CD14-positive monocyte (primary cell): Measurements from ENCODE around the gene OPN4. TPM values are rescaled to one million over a fixed set of nuclear protein-coding genes. Genes with fewer than 3 reads are reported as not detected.

Experiments used
- DNase-seq, 3 donors: peaks; one replicate each; pipeline ENCODE4 v3.0.0-alpha.2; 2011 to 2022
- H2AFZ ChIP-seq: 2 replicates; pipeline ENCODE4 v1.6.0; 2012; ENCODE audit warnings: mild to moderate bottlenecking, low read depth, low read length, inconsistent platforms; ENCODE audit not compliant: insufficient read depth, poor library complexity, severe bottlenecking
- H3K27ac ChIP-seq, 2 donors: 1 replicate in 1 of 2; 2 replicates in 1 of 2; pipeline ENCODE4 v1.5.1; 2012 to 2013; ENCODE audit warnings: low read length in 2 of 2, control low read depth in 1 of 2, inconsistent platforms in 1 of 2, low read depth in 1 of 2, mild to moderate bottlenecking in 1 of 2
- H3K27me3 ChIP-seq, 2 donors: one replicate each; pipeline versions ENCODE4 v1.6.0 to v1.6.1; 2011 to 2013; ENCODE audit warnings: low read length in 2 of 2; ENCODE audit not compliant: control insufficient read depth in 2 of 2, insufficient read depth in 2 of 2
- H3K36me3 ChIP-seq, 2 donors: replicated peaks in 1 of 2; 1 replicate in 1 of 2; 2 replicates in 1 of 2; pipeline versions ENCODE4 v1.5.1 to v1.6.1; 2012 to 2013; ENCODE audit warnings: low read length in 2 of 2, control low read depth in 1 of 2, inconsistent platforms in 1 of 2, mild to moderate bottlenecking in 1 of 2; ENCODE audit not compliant: insufficient read depth in 2 of 2, control insufficient read depth in 1 of 2
- H3K4me1 ChIP-seq, 2 donors: 1 replicate in 1 of 2; 2 replicates in 1 of 2; pipeline versions ENCODE4 v1.5.1 to v1.6.1; 2012 to 2013; ENCODE audit warnings: low read length in 2 of 2, control low read depth in 1 of 2, inconsistent platforms in 1 of 2, mild to moderate bottlenecking in 1 of 2, moderate library complexity in 1 of 2; ENCODE audit not compliant: insufficient read depth in 2 of 2, control insufficient read depth in 1 of 2
- H3K4me2 ChIP-seq: replicated peaks from 2 replicates; pipeline ENCODE3; 2012; ENCODE audit warnings: low read length, moderate library complexity, mild to moderate bottlenecking; ENCODE audit not compliant: poor library complexity, severe bottlenecking; ENCODE audit errors: extremely low read depth
- H3K4me3 ChIP-seq, 3 experiments: fragments of 200-600 bp in 1 of 3; sonication (generic) in 1 of 3; replicated peaks in 1 of 3; 1 replicate in 2 of 3; 2 replicates in 1 of 3; pipeline ENCODE4 v1.5.1; 2011 to 2013; ENCODE audit warnings: low read length in 3 of 3, mild to moderate bottlenecking in 3 of 3, control low read depth in 2 of 3, low read depth in 2 of 3, inconsistent platforms in 1 of 3, moderate library complexity in 1 of 3
- H3K79me2 ChIP-seq: 2 replicates; pipeline ENCODE4 v1.6.0; 2012; ENCODE audit warnings: mild to moderate bottlenecking, control low read depth, inconsistent platforms, low read length, moderate library complexity; ENCODE audit not compliant: insufficient read depth
- H3K9ac ChIP-seq: 2 replicates; pipeline ENCODE4 v1.6.0; 2017; ENCODE audit warnings: low read length, mild to moderate bottlenecking; ENCODE audit not compliant: insufficient read depth, poor library complexity, severe bottlenecking
- H3K9me3 ChIP-seq, 2 donors: replicated peaks in 1 of 2; 1 replicate in 1 of 2; 2 replicates in 1 of 2; pipeline versions ENCODE4 v1.5.1 to v1.6.1; 2012 to 2013; ENCODE audit warnings: low read length in 2 of 2, control low read depth in 1 of 2; ENCODE audit not compliant: control insufficient read depth in 1 of 2, insufficient read depth in 1 of 2
- H4K20me1 ChIP-seq: 2 replicates; pipeline ENCODE4 v1.6.0; 2012; ENCODE audit warnings: mild to moderate bottlenecking, low read length, control low read depth, moderate library complexity; ENCODE audit not compliant: insufficient read depth
- H3K27ac Mint-ChIP-seq, 7 donors: one replicate each; pipeline ENCODE4 v1.8.0; 2020; ENCODE audit warnings: mild to moderate bottlenecking in 7 of 7, mixed read lengths in 7 of 7, moderate library complexity in 6 of 7, inconsistent platforms in 2 of 7
- H3K27me3 Mint-ChIP-seq, 3 donors: one replicate each; pipeline ENCODE4 v1.8.0; 2021 to 2022; ENCODE audit warnings: low read depth in 3 of 3, mild to moderate bottlenecking in 3 of 3, mixed read lengths in 3 of 3, moderate library complexity in 3 of 3, inconsistent platforms in 1 of 3
- H3K36me3 Mint-ChIP-seq, 2 donors: one replicate each; pipeline ENCODE4 v1.8.0; 2020; ENCODE audit warnings: mixed read lengths in 2 of 2, inconsistent platforms in 1 of 2, mild to moderate bottlenecking in 1 of 2
- H3K4me1 Mint-ChIP-seq: one replicate; pipeline ENCODE4 v1.8.0; 2020; ENCODE audit warnings: mild to moderate bottlenecking, mixed read lengths
- H3K4me3 Mint-ChIP-seq, 2 donors: one replicate each; pipeline ENCODE4 v1.8.0; 2020; ENCODE audit warnings: mild to moderate bottlenecking in 2 of 2, mixed read lengths in 2 of 2, moderate library complexity in 1 of 2
- H3K9me3 Mint-ChIP-seq, 7 donors: one replicate each; pipeline ENCODE4 v1.8.0; 2020 to 2022; ENCODE audit warnings: mixed read lengths in 7 of 7, mild to moderate bottlenecking in 6 of 7, moderate library complexity in 6 of 7, inconsistent platforms in 2 of 7
- CTCF ChIP-seq: fragments of 200-600 bp; IDR thresholded peaks from one replicate; pipeline ENCODE4 v1.8.0; 2022; ENCODE audit warnings: antibody characterized with exemption, mild to moderate bottlenecking
- WGBS: methylation state at CpG from one replicate; pipeline ENCODE4 v1.1.5; 2013; ENCODE audit warnings: missing lambda C conversion rate; ENCODE audit not compliant: insufficient coverage; 5-methylcytosine and 5-hydroxymethylcytosine counted together
- intact Hi-C, 2 donors: fragments of 100-400 bp; cut with micrococcal nuclease; formaldehyde crosslinking; loops; one replicate each; pipeline versions ENCODE4 v1.15.0 to v1.15.1; 2023
- polyA plus RNA-seq, 3 donors: library from polyadenylated mRNA; depleted of rRNA in 1 of 3; unstranded in 2 of 3; stranded (reverse) in 1 of 3; fragments of 300-500 nt in 2 of 3; fragments of >200 nt in 1 of 3; fragmentation: Illumina TruSeq in 2 of 3; gene quantifications; 1 replicate in 2 of 3; 2 replicates in 1 of 3; pipeline ENCODE4 v1.2.3, GENCODE V29; 2012 to 2021

OPN4 gene
- polyA plus RNA-seq, 3 donors = not detected

DNA sequence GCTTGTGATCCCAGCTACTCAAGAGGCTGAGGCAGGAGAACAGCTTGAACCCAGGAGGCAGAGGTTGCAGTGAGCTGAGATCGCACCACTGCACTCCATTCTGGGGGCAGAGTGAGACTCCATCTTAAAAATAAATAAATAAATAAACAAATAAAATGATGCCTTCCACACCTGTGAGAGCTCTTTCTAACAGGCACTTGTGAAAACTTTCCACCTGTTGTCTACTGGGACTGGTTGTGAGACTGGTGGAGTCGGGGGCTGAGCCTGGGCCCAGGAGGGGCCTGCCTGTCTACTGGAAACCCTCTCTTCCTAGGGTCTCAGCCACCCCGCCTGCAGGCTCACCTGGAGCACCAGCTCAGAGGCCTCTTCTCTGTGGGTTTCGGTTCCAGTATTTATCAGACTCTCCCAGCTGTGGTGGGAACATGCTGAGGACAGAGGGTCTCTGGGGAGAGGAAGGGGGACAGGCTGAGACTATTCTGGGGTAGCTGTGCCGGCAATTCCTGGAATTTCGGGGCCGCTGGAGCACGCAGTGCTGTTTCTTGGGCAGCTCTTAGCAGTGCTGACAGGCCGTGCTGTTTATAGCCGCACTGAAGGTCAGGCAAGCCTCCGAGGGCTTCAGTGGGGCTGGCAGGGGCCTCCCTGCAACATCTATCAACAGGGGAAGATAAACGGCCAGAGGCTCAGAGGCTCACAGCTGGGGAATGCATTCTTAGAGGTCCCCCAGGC, 17.8 kb downstream of the OPN4 start:
- no peak overlapping the region for H3K27ac ChIP-seq
- intact Hi-C loops = no loop called here
- no peaks in the 10 kb centered on the region for H3K9me3 ChIP-seq
- H3K4me3 Mint-ChIP-seq = no peak overlapping the region
- no peak for DNase-seq
- 93% methylated on average over 10 of the region's 12 CpGs for WGBS
- no peak overlapping the region for H3K4me2 ChIP-seq
- H3K79me2 ChIP-seq = no peaks in the 10 kb centered on the region
- no peaks in the 10 kb centered on the region for H3K27me3 ChIP-seq
- no peaks in the 10 kb centered on the region for H3K4me1 ChIP-seq
- no peak for TF ChIP-seq CTCF
- no peaks in the 10 kb centered on the region for H3K36me3 Mint-ChIP-seq
- peaks cover 3 to 12% (median 3%) of the 10 kb centered on the region in 3 donors for H3K27me3 Mint-ChIP-seq
- no peak overlapping the region for H3K9ac ChIP-seq
- no peaks in the 10 kb centered on the region for H3K36me3 ChIP-seq
- no peaks in the 10 kb centered on the region for H3K9me3 Mint-ChIP-seq
- H3K4me3 ChIP-seq = no peak overlapping the region
- H3K27ac Mint-ChIP-seq = no peak overlapping the region
- H2AFZ ChIP-seq = no peak overlapping the region
- no peaks in the 10 kb centered on the region for H4K20me1 ChIP-seq
- H3K4me1 Mint-ChIP-seq = no peaks in the 10 kb centered on the region

GRCh38 chr10:86673216-86673826, 19.0 kb downstream of the OPN4 start:
- Mint-ChIP-seq H3K4me3 (no peak overlapping the region), H3K27me3 (peaks cover 3 to 7% (median 3%) of the 10 kb centered on the region in 3 donors), H3K4me1 (no peaks in the 10 kb centered on the region), H3K36me3 (no peaks in the 10 kb centered on the region), H3K27ac (no peak overlapping the region), H3K9me3 (no peaks in the 10 kb centered on the region)
- no peak for DNase-seq
- H3K4me1 ChIP-seq = no peaks in the 10 kb centered on the region
- intact Hi-C loops = no loop called here
- H4K20me1 ChIP-seq = no peaks in the 10 kb centered on the region
- H3K9me3 ChIP-seq = no peaks in the 10 kb centered on the region
- H3K27ac ChIP-seq = no peak overlapping the region
- H3K9ac ChIP-seq = no peak overlapping the region
- no peak overlapping the region for H3K4me3 ChIP-seq
- no peaks in the 10 kb centered on the region for H3K36me3 ChIP-seq
- WGBS = 85% methylated on average over 4 of the region's 6 CpGs
- H2AFZ ChIP-seq = no peak overlapping the region
- no peak overlapping the region for H3K4me2 ChIP-seq
- H3K27me3 ChIP-seq = no peaks in the 10 kb centered on the region
- no peaks in the 10 kb centered on the region for H3K79me2 ChIP-seq
- TF ChIP-seq CTCF = no peak
